HG02981 (cell line): Measurements from ENCODE around the gene NDUFB8.

Source experiments
- ATAC-seq: cut with Tn5 transposase; IDR thresholded peaks from one replicate; pipeline ENCODE4 v1.9.1; 2021; ENCODE audit warnings: mild to moderate bottlenecking, moderate library complexity; ENCODE audit not compliant: unreplicated experiment

NDUFB8 gene

GRCh38 chr10:100508266-100508665, 21.4 kb downstream of the NDUFB8 start:
- ATAC-seq = no peak

DNA sequence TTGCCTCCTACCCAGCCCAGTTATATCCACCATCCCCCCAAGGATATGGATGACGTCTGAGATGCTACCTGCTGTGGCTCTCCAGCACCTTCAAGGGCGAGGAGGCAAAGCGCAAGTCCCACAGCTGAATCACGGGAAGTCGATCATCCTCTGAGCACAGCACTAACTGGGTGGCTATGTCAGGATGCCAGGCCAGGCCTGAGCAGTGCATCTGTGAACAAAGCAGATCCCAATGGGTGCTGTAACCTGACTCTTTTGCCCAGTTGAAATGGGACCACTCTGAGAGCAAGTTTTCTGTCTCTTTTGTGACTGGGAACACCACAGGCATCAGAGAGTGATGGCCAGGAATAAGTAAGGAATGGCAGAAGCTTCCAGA, 22.3 kb downstream of the NDUFB8 start:
- no peak for ATAC-seq

DNA sequence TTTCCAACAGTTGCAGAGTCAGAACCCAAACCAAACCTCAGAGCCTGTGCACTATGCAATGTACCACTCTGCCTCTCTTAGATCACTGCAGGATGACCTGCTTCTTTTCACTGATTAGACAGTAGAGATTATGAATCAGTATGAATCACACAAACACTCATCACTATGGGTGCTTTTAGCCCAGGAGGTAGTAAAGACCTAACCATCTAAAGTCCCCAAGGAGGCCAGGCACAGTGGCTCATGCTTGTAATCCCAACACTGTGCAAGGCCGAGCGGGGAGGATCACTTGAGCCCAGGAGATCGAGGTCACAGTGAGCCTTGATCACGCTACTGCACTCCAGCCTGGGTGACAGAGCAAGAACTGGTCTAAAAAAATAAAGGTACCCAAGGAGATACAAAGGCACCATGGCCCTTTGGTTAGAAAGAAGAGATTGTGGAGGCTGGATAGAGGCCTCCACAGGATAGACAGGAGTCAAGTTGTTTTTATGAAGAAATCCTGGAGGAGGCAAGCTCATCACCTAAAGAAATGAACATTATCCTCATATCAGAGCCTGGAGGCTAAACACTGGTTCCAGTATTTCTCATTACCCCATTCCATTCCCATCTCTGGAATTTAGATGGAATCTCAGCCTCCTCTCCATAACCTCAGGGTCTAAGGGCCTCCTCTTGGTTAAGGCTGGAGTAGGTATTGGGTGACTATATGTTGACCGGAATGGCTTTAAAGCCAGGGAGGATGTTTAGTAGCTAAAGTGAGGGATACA, 22.9 kb downstream of the NDUFB8 start:
- no peak for ATAC-seq

- no peak for ATAC-seq
These were observed 24.5 kb downstream of the NDUFB8 start for GRCh38 chr10:100505164-100505563.

DNA sequence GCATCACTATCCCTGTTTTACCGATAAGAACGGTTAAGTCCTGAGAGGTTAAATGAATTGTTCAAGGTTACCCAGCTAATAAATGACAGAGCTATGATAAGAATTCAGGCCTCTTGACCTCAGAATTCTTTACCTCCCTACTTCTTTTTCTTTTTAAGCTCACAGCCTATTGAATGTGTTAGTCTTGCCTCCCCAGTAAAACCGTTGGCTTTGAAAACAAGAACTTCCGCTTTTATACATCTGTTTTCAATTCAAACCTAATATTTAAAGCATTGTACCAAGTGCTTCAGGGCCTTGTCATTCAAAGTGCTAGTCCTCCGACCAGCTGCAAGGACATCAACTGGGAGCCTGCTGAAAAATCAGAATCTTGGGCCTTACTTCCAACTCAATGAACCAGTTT, 25.6 kb downstream of the NDUFB8 start:
- no peak for ATAC-seq

- ATAC-seq = no peak
These were observed 26.7 kb downstream of the NDUFB8 start for GRCh38 chr10:100502926-100503494.

DNA sequence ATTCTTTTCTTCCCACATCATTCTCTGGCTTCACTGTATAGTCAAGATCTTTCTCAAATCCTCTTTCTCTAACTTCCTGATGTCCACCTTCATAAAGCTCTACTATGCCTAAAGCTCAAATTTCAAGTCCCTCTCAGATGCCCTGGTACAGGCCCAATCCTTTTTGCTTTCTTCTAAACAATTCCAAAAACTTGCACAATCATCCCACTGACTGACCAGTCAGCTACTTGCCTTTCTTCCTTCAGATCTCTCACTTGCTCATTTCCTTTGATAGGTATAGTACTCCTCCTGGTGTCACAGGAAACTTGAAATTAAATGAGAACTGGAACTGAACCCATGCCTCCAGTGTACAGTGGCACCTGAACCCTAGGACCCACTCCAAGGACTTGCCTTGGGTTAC, 28.2 kb downstream of the NDUFB8 start:
- ATAC-seq = no peak

DNA sequence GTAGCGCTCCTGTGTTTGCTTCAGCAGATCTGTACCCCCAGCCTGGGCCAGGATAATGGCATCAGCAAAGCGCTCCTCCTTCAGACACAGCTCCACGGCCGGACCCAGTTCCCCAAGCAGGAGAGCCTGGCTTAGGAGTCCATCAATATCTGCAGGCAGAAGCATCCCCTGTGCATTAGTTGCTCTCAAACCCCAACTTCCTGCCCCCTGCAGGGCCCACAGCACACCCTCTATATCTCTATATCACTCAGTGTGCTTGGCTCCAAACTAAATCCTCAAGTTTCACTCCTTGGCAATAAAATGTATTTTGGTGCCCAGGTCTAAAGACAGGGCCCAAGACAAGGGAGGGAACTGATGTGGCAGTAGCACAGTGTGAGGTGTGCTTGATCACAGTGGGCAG, 31.6 kb downstream of the NDUFB8 start:
- no peak for ATAC-seq

DNA sequence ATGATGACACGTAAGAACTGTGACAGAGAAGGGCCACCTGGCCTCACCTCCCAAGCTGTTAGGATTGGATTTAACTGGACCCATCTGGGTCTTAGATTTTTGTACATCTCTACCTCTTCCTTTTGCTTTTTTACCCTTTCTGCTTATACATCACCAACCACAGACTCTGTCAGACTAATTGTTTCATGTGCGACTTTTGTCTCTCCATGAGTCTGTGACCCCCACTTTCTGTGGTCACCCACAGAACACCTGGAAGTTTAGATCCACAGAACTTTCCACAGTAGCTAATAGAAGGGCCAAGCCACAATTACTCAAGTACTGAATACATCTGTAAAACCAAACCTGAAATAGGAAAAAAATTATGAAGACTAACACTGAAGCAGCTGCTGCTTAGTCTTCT, 33.1 kb downstream of the NDUFB8 start:
- ATAC-seq = no peak

DNA sequence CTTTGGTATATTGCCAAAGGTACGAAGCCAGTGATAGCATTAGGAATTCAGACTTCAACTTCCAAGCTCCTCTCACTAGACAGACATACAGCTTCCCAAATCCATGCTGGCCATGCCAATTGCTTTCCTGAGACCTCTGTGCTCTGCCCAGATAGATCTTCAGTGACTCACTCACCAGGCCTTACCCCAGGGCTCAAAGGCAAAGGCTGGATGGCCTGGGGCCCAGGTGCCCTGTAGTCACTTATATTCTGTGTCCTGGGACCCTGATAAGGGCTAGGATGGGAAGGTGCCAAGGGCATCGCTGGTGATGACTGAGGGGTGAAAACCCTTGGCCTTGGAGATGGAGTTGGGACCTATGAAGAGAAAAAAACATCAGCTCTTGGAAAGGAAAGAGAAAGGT, 39.1 kb downstream of the NDUFB8 start:
- no peak for ATAC-seq

DNA sequence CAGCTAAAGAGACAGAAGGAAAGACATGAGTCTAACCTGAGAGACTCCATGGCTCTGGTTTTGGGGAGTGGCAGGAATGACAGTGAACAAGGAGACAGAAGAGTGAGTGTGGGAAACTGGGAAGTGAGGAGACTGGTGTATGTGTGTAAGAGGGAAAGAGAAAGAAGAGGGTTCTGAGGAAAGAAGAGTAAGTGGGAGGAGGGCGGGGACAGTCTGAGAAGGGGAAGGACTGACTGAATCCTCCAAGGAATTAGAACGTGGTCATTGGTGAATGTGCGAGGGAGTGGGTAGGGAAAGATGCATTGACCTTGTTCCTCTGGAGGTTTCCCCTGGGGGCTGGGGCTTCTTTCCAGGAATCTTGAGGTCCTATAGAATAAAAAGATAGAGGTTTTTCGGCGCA, 40.3 kb downstream of the NDUFB8 start:
- no peak for ATAC-seq

DNA sequence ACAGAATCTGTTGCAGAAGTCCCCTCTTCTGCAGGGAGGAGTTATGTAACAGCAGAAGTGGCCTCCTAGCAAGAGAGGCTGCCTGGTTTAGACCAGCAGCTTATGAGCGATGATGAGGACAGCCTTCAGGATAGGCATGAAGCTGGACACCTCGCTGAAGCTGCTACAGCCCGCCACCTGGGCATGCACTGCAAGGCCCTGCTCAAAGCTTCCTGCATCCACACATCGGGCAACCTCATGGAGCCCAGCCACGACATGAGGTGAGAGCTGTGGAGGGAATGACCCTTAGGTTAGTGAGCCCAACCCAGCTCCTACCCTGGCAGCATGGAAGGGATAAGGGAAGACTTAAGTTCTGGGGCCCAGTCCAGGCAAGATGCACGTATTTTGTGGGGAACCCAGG, 42.1 kb downstream of the NDUFB8 start:
- no peak for ATAC-seq

GRCh38 chr10:100485801-100486495, 43.7 kb downstream of the NDUFB8 start:
- ATAC-seq = no peak

DNA sequence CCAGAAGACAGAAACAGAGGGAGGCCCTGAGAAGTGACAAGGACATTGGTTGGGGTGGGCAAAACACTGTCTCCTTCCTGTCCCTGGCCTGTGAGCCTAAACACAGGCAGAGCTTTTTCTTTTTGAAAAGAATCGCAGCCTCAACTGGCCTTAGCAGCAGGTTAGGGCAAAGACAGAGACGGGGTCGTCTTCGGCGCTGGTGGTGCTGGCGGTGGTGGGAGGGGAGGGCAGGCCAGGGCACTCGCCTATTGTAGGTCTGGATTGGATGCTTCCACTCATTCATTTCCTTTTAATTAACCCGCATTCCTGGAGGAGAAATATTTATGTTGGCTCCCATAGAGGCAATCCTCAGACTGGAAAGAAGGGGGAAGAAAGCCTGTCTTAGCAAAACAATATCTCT, 44.3 kb downstream of the NDUFB8 start:
- no peak for ATAC-seq

DNA sequence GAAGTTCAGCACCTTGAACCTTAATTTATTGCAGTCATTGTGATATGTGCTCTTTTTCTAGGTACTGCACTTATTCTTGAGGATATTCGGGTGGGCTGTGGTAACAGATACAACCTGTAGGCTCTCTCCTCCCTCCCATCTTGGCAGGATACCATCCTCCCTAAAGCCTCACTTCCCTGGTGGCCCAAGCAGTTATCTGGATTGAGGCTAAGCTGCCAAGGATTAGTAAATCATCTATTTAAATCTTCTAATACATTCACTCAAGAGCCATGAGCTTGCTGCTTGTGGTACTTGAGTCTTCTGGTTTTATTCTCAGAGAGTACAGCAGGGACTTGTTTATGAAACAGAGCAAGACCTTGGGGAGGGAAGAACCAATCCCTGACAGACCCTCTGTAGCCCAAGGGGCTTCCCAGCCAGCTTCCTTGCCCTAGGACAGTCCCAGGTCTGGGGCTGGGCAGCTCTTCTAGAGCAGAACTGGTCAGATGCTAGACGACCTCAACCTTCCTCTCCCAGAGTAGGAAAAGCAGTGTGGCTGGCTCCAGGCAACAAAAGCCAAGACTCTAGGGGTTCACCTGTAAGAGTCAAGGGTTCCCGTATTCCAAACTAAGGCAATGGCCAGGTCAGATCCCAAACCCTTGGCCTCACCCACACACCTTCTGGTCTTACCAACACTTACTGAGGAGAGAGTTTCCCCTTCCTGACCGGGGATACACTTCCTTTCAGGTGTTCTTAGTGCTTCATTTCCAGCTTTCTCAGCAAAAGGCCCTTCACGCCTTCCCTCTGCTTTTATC, 45.6 kb downstream of the NDUFB8 start:
- ATAC-seq = no peak

- no peak for ATAC-seq
These were observed 46.9 kb downstream of the NDUFB8 start for GRCh38 chr10:100482834-100483185.

DNA sequence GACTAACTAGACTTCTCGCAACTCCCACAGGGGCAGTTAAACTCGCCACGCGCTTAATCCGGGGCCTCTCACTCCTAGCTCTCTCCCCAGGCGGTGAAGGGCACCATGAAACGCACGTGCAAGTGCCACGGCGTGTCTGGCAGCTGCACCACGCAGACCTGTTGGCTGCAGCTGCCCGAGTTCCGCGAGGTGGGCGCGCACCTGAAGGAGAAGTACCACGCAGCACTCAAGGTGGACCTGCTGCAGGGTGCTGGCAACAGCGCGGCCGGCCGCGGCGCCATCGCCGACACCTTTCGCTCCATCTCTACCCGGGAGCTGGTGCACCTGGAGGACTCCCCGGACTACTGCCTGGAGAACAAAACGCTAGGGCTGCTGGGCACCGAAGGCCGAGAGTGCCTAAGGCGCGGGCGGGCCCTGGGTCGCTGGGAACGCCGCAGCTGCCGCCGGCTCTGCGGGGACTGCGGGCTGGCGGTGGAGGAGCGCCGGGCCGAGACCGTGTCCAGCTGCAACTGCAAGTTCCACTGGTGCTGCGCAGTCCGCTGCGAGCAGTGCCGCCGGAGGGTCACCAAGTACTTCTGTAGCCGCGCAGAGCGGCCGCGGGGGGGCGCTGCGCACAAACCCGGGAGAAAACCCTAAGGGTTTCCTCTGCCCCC, 47.4 kb downstream of the NDUFB8 start:
- peak; percentile 49 for ATAC-seq

- peak; percentile 99 for ATAC-seq
These were observed 48.1 kb downstream of the NDUFB8 start for GRCh38 chr10:100481462-100482081.

- ATAC-seq = no peak
These were observed 49.7 kb downstream of the NDUFB8 start for GRCh38 chr10:100480002-100480401.

DNA sequence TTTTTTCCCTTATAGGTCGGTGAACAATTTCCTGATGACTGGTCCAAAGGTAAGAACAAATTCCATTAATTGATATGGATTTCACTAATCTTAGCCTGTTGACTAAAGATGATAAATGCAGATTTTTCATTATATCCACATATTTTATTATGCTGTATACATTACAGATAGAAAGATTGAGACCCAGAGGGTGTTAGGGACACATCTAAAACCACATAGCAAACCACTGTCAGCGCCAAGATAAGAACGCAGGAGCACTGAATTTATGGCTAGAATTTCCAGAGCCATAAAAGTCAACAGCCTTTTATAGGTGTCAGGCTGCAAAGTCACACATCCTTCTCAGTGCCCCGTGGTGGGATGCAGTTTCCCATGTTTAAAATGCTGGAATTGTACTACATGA, 50.6 kb downstream of the NDUFB8 start:
- no peak for ATAC-seq

DNA sequence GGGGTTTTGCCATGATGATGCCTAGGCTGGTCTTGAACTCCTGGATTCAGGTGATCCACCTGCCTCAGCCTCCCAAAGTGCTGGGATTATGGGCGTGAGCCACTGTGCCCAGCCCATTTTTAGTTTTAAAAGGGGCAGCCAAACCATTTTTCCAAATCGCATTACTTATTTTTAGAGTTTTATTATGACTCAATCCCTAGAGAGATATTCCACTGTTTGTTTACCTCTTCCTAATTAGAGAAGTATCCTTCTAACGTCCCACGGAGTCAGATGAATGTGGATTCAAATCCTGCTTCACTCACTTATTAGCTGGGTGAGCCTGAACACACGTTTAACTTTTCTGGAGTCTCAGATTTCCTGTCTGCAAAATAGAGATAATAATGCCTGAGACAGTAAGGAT, 51.7 kb downstream of the NDUFB8 start:
- ATAC-seq = no peak
